ENCODE measurements around the gene PHF20.

PHF20 gene

GRCh38 chr20:35735826-35736470 is 35.9 kb upstream of the PHF20 start:
- Histone ChIP-seq H3K9me3 (ENCODE audit: severe bottlenecking) (no peaks in the 10 kb centered on the region), H3K27me3 (ENCODE audit: insufficient read depth, poor library complexity, severe bottlenecking) (no peaks in the 10 kb centered on the region), H3K27ac (ENCODE audit: poor library complexity, severe bottlenecking) (peak overlapping the region; percentile 0), H3K4me1 (ENCODE audit: insufficient read depth, poor library complexity, severe bottlenecking) (peaks cover 66% of the 10 kb centered on the region), H3K36me3 (ENCODE audit: low read depth) (peaks cover 100% of the 10 kb centered on the region), H3K4me3 (ENCODE audit: severe bottlenecking) (no peak overlapping the region)
- DNase-seq (ENCODE audit: low spot score) (no peak), ATAC-seq (ENCODE audit: low read depth) (no peak)
- no peak for TF ChIP-seq CTCF (IDR thresholded peaks at IDR 0.05; ENCODE audit: poor library complexity, severe bottlenecking)

- no peak for ATAC-seq (ENCODE audit: low read depth)
- no peak overlapping the region for H3K4me3 ChIP-seq (ENCODE audit: severe bottlenecking)
- no peak for TF ChIP-seq CTCF (IDR thresholded peaks at IDR 0.05; ENCODE audit: poor library complexity, severe bottlenecking)
- H3K36me3 ChIP-seq (ENCODE audit: low read depth): peaks cover 90% of the 10 kb centered on the region
- no peaks in the 10 kb centered on the region for H3K27me3 ChIP-seq (ENCODE audit: insufficient read depth, poor library complexity, severe bottlenecking)
- no peak overlapping the region for H3K27ac ChIP-seq (ENCODE audit: poor library complexity, severe bottlenecking)
- H3K9me3 ChIP-seq (ENCODE audit: severe bottlenecking): no peaks in the 10 kb centered on the region
- peaks cover 57% of the 10 kb centered on the region for H3K4me1 ChIP-seq (ENCODE audit: insufficient read depth, poor library complexity, severe bottlenecking)
- peak; percentile 38 for DNase-seq (ENCODE audit: low spot score)
Observed at GRCh38 chr20:35737865-35738333, 33.9 kb upstream of the PHF20 start.

- Histone ChIP-seq H3K27me3 (ENCODE audit: insufficient read depth, poor library complexity, severe bottlenecking) (no peaks in the 10 kb centered on the region), H3K27ac (ENCODE audit: poor library complexity, severe bottlenecking) (peak overlapping the region; percentile 86), H3K4me1 (ENCODE audit: insufficient read depth, poor library complexity, severe bottlenecking) (peaks cover 63% of the 10 kb centered on the region), H3K36me3 (ENCODE audit: low read depth) (peaks cover 83% of the 10 kb centered on the region), H3K4me3 (ENCODE audit: severe bottlenecking) (no peak overlapping the region), H3K9me3 (ENCODE audit: severe bottlenecking) (no peaks in the 10 kb centered on the region)
- TF ChIP-seq CTCF (IDR thresholded peaks at IDR 0.05; ENCODE audit: poor library complexity, severe bottlenecking): no peak
- no peak for DNase-seq (ENCODE audit: low spot score)
- no peak for ATAC-seq (ENCODE audit: low read depth)
Observed at GRCh38 chr20:35738410-35739179, 33.2 kb upstream of the PHF20 start.

- ATAC-seq (ENCODE audit: low read depth): no peak
Observed at GRCh38 chr20:35739294-35740163, 32.3 kb upstream of the PHF20 start.

More at GRCh38 chr20:35739294-35740163, 32.3 kb upstream of the PHF20 start:
- Histone ChIP-seq H3K27me3 (ENCODE audit: insufficient read depth, poor library complexity, severe bottlenecking) (no peaks in the 10 kb centered on the region), H3K4me1 (ENCODE audit: insufficient read depth, poor library complexity, severe bottlenecking) (peaks cover 55% of the 10 kb centered on the region), H3K27ac (ENCODE audit: poor library complexity, severe bottlenecking) (peak overlapping the region; percentile 86), H3K9me3 (ENCODE audit: severe bottlenecking) (no peaks in the 10 kb centered on the region), H3K36me3 (ENCODE audit: low read depth) (peaks cover 74% of the 10 kb centered on the region), H3K4me3 (ENCODE audit: severe bottlenecking) (peak overlapping the region; percentile 92)
- TF ChIP-seq CTCF (IDR thresholded peaks at IDR 0.05; ENCODE audit: poor library complexity, severe bottlenecking): peak; percentile 75
- peak; percentile 39 for DNase-seq (ENCODE audit: low spot score)
